ENCODE results near the gene SCAMP3. TPM values are rescaled to one million over a fixed set of nuclear protein-coding genes. Genes with fewer than 3 reads are reported as not detected.
A peak's percentile ranks its signal among the peaks of the same experiment; 100 is the strongest.

Gene SCAMP3
- total and polyA plus RNA-seq, 4 donors, result 14.9 to 47.0 (median 31.7) TPM

GRCh38 chr1:155300024-155300423, 37.9 kb upstream of the SCAMP3 start:
- Histone ChIP-seq H3K27ac (ENCODE audit: low read depth in 1 of 2, low read length in 2 of 2) (peak overlapping the region; percentile 59 to 88), H3K27me3 (ENCODE audit: control insufficient read depth in 4 of 4, insufficient read depth in 4 of 4, low read length in 3 of 4) (no peaks in the 10 kb centered on the region), H3K4me1 (ENCODE audit: control insufficient read depth in 4 of 4, insufficient read depth in 4 of 4, low read length in 3 of 4) (peaks cover under 1 to 24% (median 13%) of the 10 kb centered on the region in 4 donors), H3K9ac (ENCODE audit: low read depth in 1 of 2, low read length in 2 of 2) (no peak overlapping the region), H3K9me3 (ENCODE audit: control insufficient read depth in 4 of 4, low read length in 3 of 4) (no peaks in the 10 kb centered on the region), H3K4me3 (ENCODE audit: low read depth in 1 of 3, low read length in 3 of 3) (peak overlapping the region in 2 of 3 donors; percentile 50 to 56), H3K36me3 (ENCODE audit: control insufficient read depth in 4 of 4, insufficient read depth in 3 of 4, low read depth in 1 of 4, low read length in 3 of 4) (peaks cover 0 to 11% (median 5%) of the 10 kb centered on the region in 4 donors)
- WGBS, result 46% methylated on average over 8 of the region's 8 CpGs
- TF ChIP-seq RAD21 (IDR thresholded peaks at IDR 0.05) (no peak), REST (IDR thresholded peaks at IDR 0.05) (no peak), ATF3 (IDR thresholded peaks at IDR 0.05) (no peak), HNF4G (IDR thresholded peaks at IDR 0.05) (no peak), HNF4A (conservative IDR thresholded peaks at IDR 0.05) (no peak), JUND (IDR thresholded peaks at IDR 0.05) (no peak), YY1 (IDR thresholded peaks at IDR 0.05) (no peak), NR2F2 (IDR thresholded peaks at IDR 0.05) (no peak), TAF1 (conservative IDR thresholded peaks at IDR 0.05) (no peak), ZBTB33 (IDR thresholded peaks at IDR 0.05) (no peak), FOXA2 (IDR thresholded peaks at IDR 0.05) (no peak), MAX (IDR thresholded peaks at IDR 0.05) (no peak)
- no peak for DNase-seq (ENCODE audit: low spot score)

GRCh38 chr1:155297384-155297783, 35.2 kb upstream of the SCAMP3 start:
- no peak overlapping the region for H3K27ac ChIP-seq (ENCODE audit: low read depth in 1 of 2, low read length in 2 of 2)
- TF ChIP-seq HNF4G (IDR thresholded peaks at IDR 0.05), result no peak
- 89% methylated on average over 7 of the region's 7 CpGs for WGBS
- peaks cover 0 to 28% (median 13%) of the 10 kb centered on the region in 4 donors for H3K4me1 ChIP-seq (ENCODE audit: control insufficient read depth in 4 of 4, insufficient read depth in 4 of 4, low read length in 3 of 4)
- H3K9ac ChIP-seq (ENCODE audit: low read depth in 1 of 2, low read length in 2 of 2), result no peak overlapping the region
- no peaks in the 10 kb centered on the region for H3K9me3 ChIP-seq (ENCODE audit: control insufficient read depth in 4 of 4, low read length in 3 of 4)
- H3K36me3 ChIP-seq (ENCODE audit: control insufficient read depth in 4 of 4, insufficient read depth in 3 of 4, low read depth in 1 of 4, low read length in 3 of 4), result peaks cover 0 to 33% (median 19%) of the 10 kb centered on the region in 4 donors
- no peak overlapping the region for H3K4me3 ChIP-seq (ENCODE audit: low read depth in 1 of 3, low read length in 3 of 3)
- no peaks in the 10 kb centered on the region for H3K27me3 ChIP-seq (ENCODE audit: control insufficient read depth in 4 of 4, insufficient read depth in 4 of 4, low read length in 3 of 4)
- no peak for DNase-seq (ENCODE audit: low spot score)

GRCh38 chr1:155296661-155297060, 34.5 kb upstream of the SCAMP3 start:
- peaks cover 0 to 28% (median 13%) of the 10 kb centered on the region in 4 donors for H3K4me1 ChIP-seq (ENCODE audit: control insufficient read depth in 4 of 4, insufficient read depth in 4 of 4, low read length in 3 of 4)
- no peak overlapping the region for H3K4me3 ChIP-seq (ENCODE audit: low read depth in 1 of 3, low read length in 3 of 3)
- no peaks in the 10 kb centered on the region for H3K9me3 ChIP-seq (ENCODE audit: control insufficient read depth in 4 of 4, low read length in 3 of 4)
- peaks cover 0 to 37% (median 22%) of the 10 kb centered on the region in 4 donors for H3K36me3 ChIP-seq (ENCODE audit: control insufficient read depth in 4 of 4, insufficient read depth in 3 of 4, low read depth in 1 of 4, low read length in 3 of 4)
- H3K27ac ChIP-seq (ENCODE audit: low read depth in 1 of 2, low read length in 2 of 2), result no peak overlapping the region
- 89% methylated on average over 3 of the region's 3 CpGs for WGBS
- no peaks in the 10 kb centered on the region for H3K27me3 ChIP-seq (ENCODE audit: control insufficient read depth in 4 of 4, insufficient read depth in 4 of 4, low read length in 3 of 4)
- H3K9ac ChIP-seq (ENCODE audit: low read depth in 1 of 2, low read length in 2 of 2), result no peak overlapping the region
- DNase-seq (ENCODE audit: low spot score), result no peak
- no peak for TF ChIP-seq FOXA2 (IDR thresholded peaks at IDR 0.05)
- TF ChIP-seq ATF3 (IDR thresholded peaks at IDR 0.05), result no peak
- TF ChIP-seq HNF4G (IDR thresholded peaks at IDR 0.05), result no peak
- no peak for TF ChIP-seq HNF4A (conservative IDR thresholded peaks at IDR 0.05)
- TF ChIP-seq CTCF (IDR thresholded peaks at IDR 0.05; ENCODE audit: low read depth, low read length, missing input control), result no peak
- TF ChIP-seq FOXA1 (IDR thresholded peaks at IDR 0.05), result no peak
- no peak for TF ChIP-seq SP1 (IDR thresholded peaks at IDR 0.05)
- TF ChIP-seq REST (IDR thresholded peaks at IDR 0.05), result no peak
- no peak for TF ChIP-seq GABPA (IDR thresholded peaks at IDR 0.05 in 1 of 2, conservative IDR thresholded peaks at IDR 0.05 in 1 of 2)
